ENCODE measurements around the gene FCRL5. TPM values are rescaled to one million over a fixed set of nuclear protein-coding genes. Genes with fewer than 3 reads are reported as not detected.

The FCRL5 gene
- total and polyA plus RNA-seq, 9 of the 15 experiments (the other 6 are each of a cell fraction or from before 2014, with no cell fraction given) = not detected

DNA sequence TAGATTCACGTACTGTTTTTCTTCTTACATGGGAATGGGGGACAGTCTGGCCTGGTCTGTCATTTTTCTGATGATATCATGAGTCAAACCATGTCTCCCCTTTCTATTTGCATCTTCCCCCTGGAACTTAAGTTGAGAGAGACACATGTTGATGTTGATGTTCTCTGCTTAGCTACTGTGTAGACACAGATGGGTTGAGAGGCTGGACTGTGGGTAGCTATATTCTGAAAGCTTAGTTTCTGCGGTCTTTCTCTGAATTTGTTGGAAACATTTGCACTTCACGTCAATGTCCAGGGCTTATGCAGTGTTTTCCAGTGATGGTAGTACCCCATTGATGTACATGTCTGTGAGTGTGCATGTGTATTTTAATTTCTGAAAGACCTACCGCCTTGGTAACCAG, 58.2 kb downstream of the FCRL5 start:
- DNase-seq (ENCODE audit: extremely low read depth in 1 of 4, low spot score in 3 of 4) (no peak), FAIRE-seq (no peak), ATAC-seq (no peak)
- Histone ChIP-seq H3K4me1 (replicated peaks in 1 of 2; ENCODE audit: control insufficient read depth in 2 of 2, insufficient read depth in 2 of 2, low read length in 2 of 2) (peaks cover 5 to 6% of the 10 kb centered on the region in 2 experiments), H3K9ac (ENCODE audit: insufficient read depth in 1 of 2, low read depth in 2 of 2, low read length in 2 of 2) (no peak overlapping the region), H3K4me3 (no peak overlapping the region), H3K36me3 (ENCODE audit: control insufficient read depth, insufficient read depth, low read length) (no peaks in the 10 kb centered on the region), H3K9me3 (replicated peaks; ENCODE audit: control insufficient read depth, insufficient read depth, low read depth, low read length) (no peaks in the 10 kb centered on the region), H3K27me3 (ENCODE audit: control insufficient read depth in 2 of 2, insufficient read depth in 2 of 2, low read length in 2 of 2) (peaks cover 0 to 9% of the 10 kb centered on the region in 2 experiments; a peak in 2 of 5 replicates), H4K20me1 (replicated peaks; ENCODE audit: control insufficient read depth, insufficient read depth, low read length) (no peaks in the 10 kb centered on the region), H3K27ac (ENCODE audit: extremely low read depth, low read depth, low read length) (no peak overlapping the region), H3K79me2 (ENCODE audit: control insufficient read depth, insufficient read depth, low read length) (no peaks in the 10 kb centered on the region), H2AFZ (ENCODE audit: low read depth, low read length) (no peak overlapping the region), H3K4me2 (ENCODE audit: insufficient read depth, low read length) (no peak overlapping the region), H3K9me1 (ENCODE audit: control insufficient read depth, insufficient read depth, low read length) (no peaks in the 10 kb centered on the region)
- no TSS peak for BruUV-seq (replicated peaks)
- intact Hi-C loops (cut with micrococcal nuclease) (loop anchor here (10.0 kb wide), 1 partner anchor 399 kb away; the partner anchor contains the start of gene ETV3L), in situ Hi-C loops (cut with MboI) (loop anchor here (5.0 to 10.0 kb wide), 4 partner anchors 182 to 399 kb away; partner anchors contain the start of gene ETV3L)
- 0% methylated on average over 4 of the region's 4 CpGs for WGBS (ENCODE audit: insufficient coverage, low coverage, missing lambda C conversion rate)
- ChIA-PET CTCF (ENCODE audit: low intra/inter-chr PET ratio) (no interaction called here), POLR2A (no interaction called here)
- no peak for TF ChIP-seq GABPA (tag; conservative IDR thresholded peaks at IDR 0.05; ENCODE audit: low read depth)
- TF ChIP-seq EP400 (IDR thresholded peaks at IDR 0.05) = no peak
- no peak for TF ChIP-seq SMAD1 (IDR thresholded peaks at IDR 0.05; ENCODE audit: low read depth, low read length, partially characterized antibody)
- TF ChIP-seq, protein P1, sequence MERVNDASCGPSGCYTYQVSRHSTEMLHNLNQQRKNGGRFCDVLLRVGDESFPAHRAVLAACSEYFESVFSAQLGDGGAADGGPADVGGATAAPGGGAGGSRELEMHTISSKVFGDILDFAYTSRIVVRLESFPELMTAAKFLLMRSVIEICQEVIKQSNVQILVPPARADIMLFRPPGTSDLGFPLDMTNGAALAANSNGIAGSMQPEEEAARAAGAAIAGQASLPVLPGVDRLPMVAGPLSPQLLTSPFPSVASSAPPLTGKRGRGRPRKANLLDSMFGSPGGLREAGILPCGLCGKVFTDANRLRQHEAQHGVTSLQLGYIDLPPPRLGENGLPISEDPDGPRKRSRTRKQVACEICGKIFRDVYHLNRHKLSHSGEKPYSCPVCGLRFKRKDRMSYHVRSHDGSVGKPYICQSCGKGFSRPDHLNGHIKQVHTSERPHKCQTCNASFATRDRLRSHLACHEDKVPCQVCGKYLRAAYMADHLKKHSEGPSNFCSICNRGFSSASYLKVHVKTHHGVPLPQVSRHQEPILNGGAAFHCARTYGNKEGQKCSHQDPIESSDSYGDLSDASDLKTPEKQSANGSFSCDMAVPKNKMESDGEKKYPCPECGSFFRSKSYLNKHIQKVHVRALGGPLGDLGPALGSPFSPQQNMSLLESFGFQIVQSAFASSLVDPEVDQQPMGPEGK (CRISPR knock-in tag; IDR thresholded peaks at IDR 0.05; ENCODE audit: borderline replicate concordance) = no peak
- TF ChIP-seq ZBTB8A (IDR thresholded peaks at IDR 0.05; ENCODE audit: partially characterized antibody) = no peak
- TF ChIP-seq, protein P2, sequence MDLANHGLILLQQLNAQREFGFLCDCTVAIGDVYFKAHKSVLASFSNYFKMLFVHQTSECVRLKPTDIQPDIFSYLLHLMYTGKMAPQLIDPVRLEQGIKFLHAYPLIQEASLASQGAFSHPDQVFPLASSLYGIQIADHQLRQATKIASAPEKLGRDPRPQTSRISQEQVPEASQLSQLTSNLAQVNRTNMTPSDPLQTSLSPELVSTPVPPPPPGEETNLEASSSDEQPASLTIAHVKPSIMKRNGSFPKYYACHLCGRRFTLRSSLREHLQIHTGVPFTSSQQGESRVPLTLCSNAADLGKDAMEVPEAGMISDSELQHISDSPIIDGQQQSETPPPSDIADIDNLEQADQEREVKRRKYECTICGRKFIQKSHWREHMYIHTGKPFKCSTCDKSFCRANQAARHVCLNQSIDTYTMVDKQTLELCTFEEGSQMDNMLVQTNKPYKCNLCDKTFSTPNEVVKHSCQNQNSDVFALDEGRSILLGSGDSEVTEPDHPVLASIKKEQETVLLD (IDR thresholded peaks at IDR 0.05) = no peak

Data from K562 (cell line).